GM18508 (cell line): ENCODE measurements around the gene OR2J1.
"Not testable (repeated sequence)": the region's sequence is repeated elsewhere in the genome, so short reads cannot be mapped to it uniquely, and the experiment has no call there.

Source experiments
- ATAC-seq: cut with Tn5 transposase; IDR thresholded peaks from one replicate; pipeline ENCODE4 v1.9.1; 2021; ENCODE audit warnings: moderate number of reproducible peaks; ENCODE audit not compliant: insufficient read depth, unreplicated experiment

Gene OR2J1

DNA sequence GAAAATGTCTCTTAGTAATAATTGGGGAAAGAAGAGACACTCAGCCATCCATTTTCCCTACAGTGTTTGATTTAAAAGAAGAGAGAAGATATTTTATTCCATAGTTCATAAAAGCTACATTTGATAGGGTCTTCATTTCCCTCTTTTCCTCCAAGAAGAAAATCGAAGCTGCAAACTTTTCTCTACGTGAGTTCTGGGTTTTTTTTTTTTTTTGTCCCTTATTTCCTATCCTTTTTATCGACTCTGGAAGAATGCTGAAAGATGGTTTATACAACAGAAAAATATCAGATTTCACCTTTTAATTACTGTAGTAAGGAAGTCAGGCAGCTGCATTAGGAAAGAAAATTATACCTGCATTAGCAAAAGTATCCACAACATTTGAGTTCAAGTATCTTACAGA, at the start of gene OR2J1:
Gene OR2J1 (plus strand): TSS at position 301 of the 400 bp plus-strand sequence. CDS start 1,453 bp downstream, outside the sequence.
- ATAC-seq = no peak

- no peak for ATAC-seq
Observed at GRCh38 chr6:29051680-29052079, 47.6 kb upstream of the OR2J1 start.

- ATAC-seq = no peak
Observed at GRCh38 chr6:29071831-29072723, 27.2 kb upstream of the OR2J1 start.

DNA sequence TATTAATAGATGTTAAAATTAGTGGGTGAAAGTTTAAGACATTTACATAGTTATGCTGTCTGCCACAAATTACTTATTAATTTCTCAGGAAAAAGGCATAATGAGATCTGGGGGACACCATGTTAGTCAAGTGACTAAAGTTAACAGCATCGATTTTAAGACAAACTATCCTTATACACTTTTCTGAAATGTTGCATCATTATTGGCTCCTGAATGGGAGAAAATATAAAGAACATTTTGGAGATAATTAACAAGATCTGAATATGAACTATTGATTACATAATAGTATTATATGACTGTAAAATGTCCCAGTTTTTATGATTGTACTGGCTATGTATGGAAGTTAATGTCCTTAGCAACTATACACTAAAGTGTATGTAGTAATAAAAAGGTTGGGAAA, 20.1 kb upstream of the OR2J1 start:
- ATAC-seq = no peak

- ATAC-seq = no peak
Observed at GRCh38 chr6:29081312-29081711, 18.0 kb upstream of the OR2J1 start.

GRCh38 chr6:29082457-29082856, 16.8 kb upstream of the OR2J1 start:
- no peak for ATAC-seq

DNA sequence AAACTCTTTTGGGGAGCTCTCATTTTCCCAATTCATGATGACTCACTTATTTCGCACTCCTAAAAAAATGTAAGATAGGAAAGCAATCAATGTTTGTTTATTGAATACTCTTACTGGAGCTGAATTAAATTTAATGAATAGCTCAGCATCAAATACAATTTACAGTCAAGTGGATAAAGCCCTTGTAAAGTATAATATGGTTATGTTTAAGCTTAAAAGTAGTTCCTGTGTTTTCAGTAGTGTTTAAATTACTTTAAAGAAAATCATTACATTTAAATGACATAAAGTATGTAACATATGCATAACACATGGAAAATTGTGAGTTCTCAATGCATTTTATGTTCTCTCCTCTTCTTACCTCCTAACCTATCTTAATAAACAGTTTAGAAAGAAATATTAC, 12.1 kb upstream of the OR2J1 start, which contains the start of gene OR2B3:
Gene OR2B3 (minus strand): TSS at position 101 of the 400 bp plus-strand sequence. CDS start 65 bp downstream, at position 36.
- ATAC-seq = no peak

GRCh38 chr6:29092957-29093356, 6.3 kb upstream of the OR2J1 start:
- ATAC-seq = no peak

DNA sequence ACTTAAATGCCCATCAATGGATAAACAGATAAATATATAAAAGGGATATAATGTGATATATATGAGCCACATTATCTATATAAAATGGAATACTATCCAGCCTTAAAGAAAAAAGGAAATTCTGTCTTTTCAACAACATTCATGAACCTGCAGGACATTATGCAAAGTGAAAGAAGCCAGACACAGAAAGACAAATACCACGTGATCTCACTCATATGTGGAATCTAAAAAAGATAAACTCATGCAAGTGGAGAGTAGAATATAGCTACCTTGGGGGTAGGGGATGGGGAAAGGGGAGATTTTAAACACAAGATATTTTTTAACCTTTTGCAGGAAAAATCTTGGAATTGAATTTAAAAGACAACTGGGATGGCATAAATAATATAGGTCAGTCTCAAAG, 1.5 kb upstream of the OR2J1 start:
- no peak for ATAC-seq

DNA sequence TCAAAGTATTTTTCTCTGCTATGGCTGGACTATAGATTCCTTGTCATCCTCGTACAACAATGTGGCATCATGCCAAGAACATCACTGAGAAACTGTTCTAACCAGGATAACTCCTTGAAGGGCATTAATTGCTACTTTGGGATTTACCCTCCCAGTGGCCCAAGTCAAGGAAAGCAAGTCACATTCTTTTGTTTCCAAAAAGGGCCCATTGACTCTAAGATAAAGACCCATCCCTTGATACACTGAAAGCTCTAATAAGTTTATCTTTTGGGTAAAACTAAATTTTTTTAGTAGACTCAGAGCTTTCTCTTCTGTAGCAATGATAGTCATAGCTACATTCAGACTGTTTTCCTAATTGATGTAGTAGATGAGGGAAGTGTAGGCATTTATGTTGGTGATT, 8.5 kb downstream of the OR2J1 start, which contains the start of gene OR2J3:
Gene OR2J3 (plus strand): TSS at position 301 of the 400 bp plus-strand sequence. CDS start 3,833 bp downstream, outside the sequence.
- no peak for ATAC-seq

DNA sequence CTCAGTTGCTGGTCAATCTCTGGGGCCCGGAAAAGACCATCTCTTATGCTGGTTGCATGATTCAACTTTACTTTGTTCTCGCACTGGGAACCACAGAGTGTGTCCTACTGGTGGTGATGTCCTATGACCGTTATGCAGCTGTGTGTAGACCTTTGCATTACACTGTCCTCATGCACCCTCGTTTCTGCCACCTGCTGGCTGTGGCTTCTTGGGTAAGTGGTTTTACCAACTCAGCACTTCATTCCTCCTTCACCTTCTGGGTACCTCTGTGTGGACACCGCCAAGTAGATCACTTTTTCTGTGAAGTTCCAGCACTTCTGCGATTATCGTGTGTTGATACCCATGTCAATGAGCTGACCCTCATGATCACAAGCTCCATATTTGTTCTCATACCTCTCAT, 12.8 kb downstream of the OR2J1 start:
- ATAC-seq = no peak

DNA sequence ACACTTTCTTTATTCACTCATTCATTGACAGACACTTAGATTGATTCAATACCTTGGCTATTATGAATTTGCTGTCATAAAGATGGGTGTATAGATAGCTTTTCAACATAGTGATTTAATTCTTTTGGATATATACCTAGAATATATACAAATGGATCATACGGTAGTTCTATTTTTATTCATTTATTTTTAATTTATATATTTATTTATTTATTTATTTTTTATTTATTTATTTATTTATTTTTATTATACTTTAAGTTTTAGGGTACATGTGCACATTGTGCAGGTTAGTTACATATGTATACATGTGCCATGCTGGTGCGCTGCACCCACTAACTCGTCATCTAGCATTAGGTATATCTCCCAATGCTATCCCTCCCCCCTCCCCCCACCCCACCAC, 15.7 kb downstream of the OR2J1 start:
- ATAC-seq = not testable (repeated sequence)

DNA sequence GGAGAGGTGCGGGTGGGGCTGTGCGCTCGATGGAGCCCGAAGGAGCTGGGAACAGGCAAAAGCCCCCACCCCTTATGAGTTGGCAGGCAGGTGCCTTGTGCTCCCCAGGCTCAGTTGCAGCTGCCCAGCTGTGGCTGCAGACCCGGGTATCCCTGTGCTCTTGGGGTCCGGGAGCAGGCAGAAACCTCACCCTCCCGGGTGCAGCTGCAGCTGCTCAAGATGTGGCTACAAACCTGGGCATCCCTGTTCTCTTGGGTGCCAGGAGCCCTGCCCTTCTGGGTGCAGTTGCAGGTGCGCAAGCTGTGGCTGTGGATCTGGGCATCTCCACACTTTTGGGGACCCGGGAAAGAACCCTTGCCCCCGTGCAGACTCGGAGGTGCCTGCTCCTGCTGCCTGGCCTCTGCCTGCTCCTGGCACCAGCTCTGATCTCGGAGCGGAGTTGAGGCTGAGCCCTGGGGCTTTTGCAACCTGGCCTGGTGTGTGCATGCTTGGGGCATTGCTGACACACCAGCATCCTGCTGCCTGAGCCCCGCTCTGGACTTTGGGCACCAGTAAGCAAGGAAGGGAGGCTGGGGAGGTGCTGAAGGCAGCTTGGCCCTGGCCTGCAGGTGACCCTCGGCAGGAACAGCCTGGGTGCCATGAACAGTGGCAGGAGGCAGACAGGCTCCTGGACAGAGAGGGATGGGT, 30.2 kb downstream of the OR2J1 start:
- no peak for ATAC-seq

- ATAC-seq = no peak
Observed at GRCh38 chr6:29130644-29131043, 31.4 kb downstream of the OR2J1 start.

- ATAC-seq = no peak
Observed at GRCh38 chr6:29131691-29132090, 32.4 kb downstream of the OR2J1 start.

GRCh38 chr6:29137724-29138123, 38.4 kb downstream of the OR2J1 start:
- no peak for ATAC-seq

- ATAC-seq = no peak
Observed at GRCh38 chr6:29141606-29142005, 42.3 kb downstream of the OR2J1 start.

DNA sequence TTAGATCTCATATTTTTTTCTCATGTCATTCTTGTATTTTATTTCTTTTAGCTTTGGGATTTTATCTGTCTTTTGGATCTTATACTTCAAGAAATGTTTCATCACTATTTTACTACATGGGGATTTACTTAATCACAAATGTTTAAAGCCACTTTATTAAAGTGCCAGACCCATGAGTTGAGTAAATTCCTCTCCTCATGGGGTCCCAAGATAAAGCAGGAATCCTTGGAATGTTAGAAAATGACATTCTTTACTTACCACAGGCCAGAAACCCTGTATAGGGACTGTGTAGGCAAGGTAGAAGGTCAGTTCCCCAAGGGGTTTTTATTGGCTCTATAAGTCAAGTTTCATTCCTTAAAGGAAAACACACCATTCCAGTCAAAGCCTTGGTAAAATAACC, 43.0 kb downstream of the OR2J1 start:
- no peak for ATAC-seq

DNA sequence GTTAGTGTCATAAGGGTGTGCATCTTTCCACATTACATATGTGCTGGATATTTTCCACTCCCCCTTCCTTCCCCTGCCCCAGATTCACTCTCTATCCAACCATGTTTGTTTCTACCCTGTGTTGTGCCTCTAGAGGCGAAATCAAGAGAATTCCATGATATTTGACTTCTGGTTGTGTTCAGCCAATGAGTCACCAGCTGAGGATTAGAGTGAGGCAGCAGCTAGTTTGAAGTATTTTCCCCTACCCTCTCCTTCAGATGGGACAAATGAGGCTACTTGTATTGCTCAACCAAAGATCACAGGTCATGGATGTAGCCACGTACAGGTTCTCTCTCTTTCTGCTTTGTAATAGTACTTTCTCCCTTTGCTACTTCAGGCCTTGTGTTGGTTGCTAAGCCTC, 46.9 kb downstream of the OR2J1 start:
- ATAC-seq = no peak

- no peak for ATAC-seq
Observed at GRCh38 chr6:29147074-29147473, 47.8 kb downstream of the OR2J1 start.

- not testable (repeated sequence) for ATAC-seq
Observed at GRCh38 chr6:29149444-29149843, 50.2 kb downstream of the OR2J1 start.
